NCI-H2196 (cell line): ENCODE measurements around the gene CHTF18.
"Not testable (repeated sequence)": the region's sequence is repeated elsewhere in the genome, so short reads cannot be mapped to it uniquely, and the experiment has no call there.

Experiments
- DNase-seq: peaks from one replicate; lab custom pipeline; 2025; ENCODE audit not compliant: unreplicated experiment; lab: John Stamatoyannopoulos, UW

The CHTF18 gene

GRCh38 chr16:788399-789126, at the start of gene CHTF18:
Gene CHTF18, plus strand, starts transcription at chr16:788620. Its CDS starts 65 bp downstream, at chr16:788685.
- DNase-seq = peak; percentile 92

GRCh38 chr16:739560-740458, 48.6 kb upstream of the CHTF18 start:
- DNase-seq = peak; percentile 34

GRCh38 chr16:740459-740763, 48.0 kb upstream of the CHTF18 start:
- DNase-seq = no peak

GRCh38 chr16:740764-741505, 47.5 kb upstream of the CHTF18 start, which contains the start of gene CIAO3:
Gene CIAO3, minus strand, starts transcription at chr16:740997. Its CDS starts 12 bp downstream, at chr16:740985.
- DNase-seq = peak; percentile 96

- no peak for DNase-seq
Observed at GRCh38 chr16:741986-742629, 46.3 kb upstream of the CHTF18 start.

- DNase-seq = not testable (repeated sequence)
Observed at GRCh38 chr16:742894-743293, 45.5 kb upstream of the CHTF18 start.

- DNase-seq = no peak
Observed at GRCh38 chr16:743794-744500, 44.5 kb upstream of the CHTF18 start.

GRCh38 chr16:745739-746138, 42.7 kb upstream of the CHTF18 start:
- DNase-seq = no peak

- no peak for DNase-seq
Observed at GRCh38 chr16:746637-747036, 41.8 kb upstream of the CHTF18 start.

GRCh38 chr16:747978-748746, 40.3 kb upstream of the CHTF18 start:
- no peak for DNase-seq

GRCh38 chr16:749010-749409, 39.4 kb upstream of the CHTF18 start:
- DNase-seq = no peak

- no peak for DNase-seq
Observed at GRCh38 chr16:750485-750884, 37.9 kb upstream of the CHTF18 start.

- DNase-seq = no peak
Observed at GRCh38 chr16:751152-752006, 37.0 kb upstream of the CHTF18 start.

GRCh38 chr16:752007-752312, 36.5 kb upstream of the CHTF18 start:
- DNase-seq = no peak

GRCh38 chr16:754121-754607, 34.3 kb upstream of the CHTF18 start:
- DNase-seq = not testable (repeated sequence)

GRCh38 chr16:754656-755055, 33.8 kb upstream of the CHTF18 start:
- no peak for DNase-seq

- DNase-seq = no peak
Observed at GRCh38 chr16:756428-756827, 32.0 kb upstream of the CHTF18 start.

GRCh38 chr16:759110-759910, 29.1 kb upstream of the CHTF18 start:
- no peak for DNase-seq
